PFSK-1 (cell line): ENCODE results near the gene GPR37L1.

Experiments
- POLR2AphosphoS5 ChIP-seq: IDR thresholded peaks from 2 replicates; pipeline ENCODE4 v1.6.1; 2012; ENCODE audit warnings: low read depth, mild to moderate bottlenecking, control low read depth, low read length, moderate library complexity
- TAF1 ChIP-seq: IDR thresholded peaks from 2 replicates; pipeline ENCODE4 v1.6.1; 2012; ENCODE audit warnings: low read length, control low read depth, borderline replicate concordance; ENCODE audit not compliant: insufficient read depth

GRCh38 chr1:202162047-202162417 lies 39.3 kb downstream of the GPR37L1 start:
- TF ChIP-seq TAF1 (no peak), POLR2AphosphoS5 (no peak)
